GM19468 (cell line): ENCODE results near the gene RPSA.
"Not testable (repeated sequence)": the region's sequence is repeated elsewhere in the genome, so short reads cannot be mapped to it uniquely, and the experiment has no call there.

Experiments
- ATAC-seq: cut with Tn5 transposase; IDR thresholded peaks from one replicate; pipeline ENCODE4 v1.9.1; 2021; ENCODE audit warnings: mild to moderate bottlenecking, moderate library complexity, moderate number of reproducible peaks; ENCODE audit not compliant: unreplicated experiment; ENCODE audit errors: extremely low read depth

The RPSA gene

GRCh38 chr3:39418556-39419225, 12.2 kb downstream of the RPSA start:
- ATAC-seq, result not testable (repeated sequence)

- ATAC-seq, result no peak
Observed at GRCh38 chr3:39419742-39420315, 13.3 kb downstream of the RPSA start.

DNA sequence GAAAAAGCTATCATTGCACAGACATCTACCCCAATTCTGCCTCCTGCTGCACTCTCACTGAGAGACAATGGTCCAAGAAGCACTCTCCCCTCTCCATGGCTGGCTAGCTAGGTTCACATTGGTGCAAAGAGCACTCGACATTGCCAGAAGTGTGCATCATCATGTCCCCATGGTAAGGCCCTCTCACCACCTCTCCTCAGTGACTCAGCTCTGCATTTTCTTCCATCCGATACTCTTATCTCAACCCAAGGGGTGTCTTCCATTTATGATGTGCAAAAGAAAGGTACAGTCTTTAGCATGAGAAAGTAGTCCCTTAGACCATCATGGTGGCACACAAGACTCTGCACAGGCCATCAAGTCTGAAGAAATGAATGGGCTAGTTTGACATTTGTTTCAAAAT, 14.0 kb downstream of the RPSA start:
- ATAC-seq, result no peak

DNA sequence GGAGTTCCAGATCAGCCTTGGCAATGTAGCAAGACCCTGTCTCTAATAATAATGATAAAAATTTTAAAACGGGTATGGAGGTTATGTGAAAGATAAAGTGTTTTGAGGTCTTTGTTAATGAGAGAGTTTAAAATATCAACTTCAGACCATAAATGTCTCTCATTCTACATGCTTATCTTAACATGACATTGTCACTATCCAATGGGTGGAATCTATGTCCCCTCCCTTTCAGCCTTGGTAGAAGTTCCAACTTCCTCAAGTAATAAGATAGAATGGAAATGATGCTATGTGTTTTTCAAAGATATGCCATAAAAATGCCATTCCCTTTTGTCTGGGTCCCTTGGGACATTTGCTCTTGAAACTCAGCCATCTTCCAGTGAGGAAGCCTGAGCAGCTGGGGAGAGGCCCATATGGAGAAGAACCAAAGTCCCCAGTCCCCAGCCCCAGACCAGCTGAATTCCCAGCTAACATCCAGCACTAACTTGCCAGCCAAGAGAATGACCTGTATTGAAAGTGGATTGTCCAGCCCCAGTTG, 17.0 kb downstream of the RPSA start:
- no peak for ATAC-seq

DNA sequence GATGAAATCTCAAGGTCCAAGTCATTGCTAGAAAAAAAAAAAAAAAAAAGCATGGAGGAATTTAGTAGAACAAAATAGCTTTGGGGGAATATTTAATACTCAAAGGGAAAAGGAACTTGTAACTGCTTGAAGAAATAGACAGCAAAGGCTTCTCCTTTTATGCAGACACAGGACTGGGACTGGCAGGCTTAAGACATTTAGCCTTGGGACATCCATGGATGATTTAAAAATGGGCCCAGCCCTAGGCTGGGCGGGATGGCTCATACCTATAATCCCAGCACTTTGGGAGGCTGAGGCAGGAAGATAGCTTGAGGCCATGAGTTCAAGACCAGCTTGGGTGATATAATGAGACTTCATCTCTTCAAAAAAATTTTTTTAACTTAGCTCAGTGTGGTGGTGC, 19.8 kb downstream of the RPSA start:
- no peak for ATAC-seq

GRCh38 chr3:39427506-39427905, 21.0 kb downstream of the RPSA start:
- no peak for ATAC-seq

DNA sequence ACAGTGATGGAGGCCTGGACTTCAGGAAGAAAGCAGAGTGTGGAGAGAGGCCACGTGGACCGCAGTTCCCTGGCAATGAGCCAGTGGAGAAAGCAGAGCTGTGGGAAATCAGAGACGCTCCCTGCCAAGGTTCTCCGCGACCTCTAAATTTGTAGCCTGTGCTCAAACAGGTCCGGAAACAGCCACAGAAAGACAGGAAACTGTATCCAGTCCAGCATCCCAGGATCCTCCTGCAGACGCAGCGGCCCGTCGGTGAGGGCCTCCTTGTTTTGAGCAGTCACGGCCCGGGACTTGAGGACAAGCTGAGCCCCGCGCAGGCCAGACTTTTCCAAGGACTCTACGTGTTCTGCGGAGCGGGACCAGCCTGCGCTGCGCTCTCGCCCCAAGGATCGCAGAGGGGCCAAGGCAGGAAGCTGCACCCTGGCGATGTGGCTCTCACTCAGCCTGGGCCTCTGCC, 22.3 kb downstream of the RPSA start:
- no peak for ATAC-seq

- no peak for ATAC-seq
Observed at GRCh38 chr3:39429466-39429865, 22.9 kb downstream of the RPSA start.

- no peak for ATAC-seq
Observed at GRCh38 chr3:39432342-39432741, 25.8 kb downstream of the RPSA start.

DNA sequence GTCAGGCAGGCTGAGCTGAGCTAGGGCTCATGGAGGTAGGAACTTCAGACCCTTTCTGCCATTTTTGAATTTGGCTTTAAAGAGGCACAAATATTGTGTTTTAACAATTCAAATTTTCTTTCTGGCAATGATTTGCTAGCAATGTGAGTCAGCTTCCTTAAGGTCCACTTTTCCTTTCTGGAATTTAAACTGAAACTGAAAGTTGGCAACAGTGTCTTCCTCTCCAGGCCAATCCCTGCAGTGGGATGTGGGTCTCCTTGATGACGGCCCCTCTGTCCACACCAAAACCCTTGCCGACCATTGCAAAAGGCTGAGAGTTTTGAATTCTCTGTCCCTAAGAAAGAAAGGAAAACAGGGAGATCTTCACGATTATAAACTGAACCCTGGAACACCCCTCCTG, 27.1 kb downstream of the RPSA start:
- no peak for ATAC-seq

DNA sequence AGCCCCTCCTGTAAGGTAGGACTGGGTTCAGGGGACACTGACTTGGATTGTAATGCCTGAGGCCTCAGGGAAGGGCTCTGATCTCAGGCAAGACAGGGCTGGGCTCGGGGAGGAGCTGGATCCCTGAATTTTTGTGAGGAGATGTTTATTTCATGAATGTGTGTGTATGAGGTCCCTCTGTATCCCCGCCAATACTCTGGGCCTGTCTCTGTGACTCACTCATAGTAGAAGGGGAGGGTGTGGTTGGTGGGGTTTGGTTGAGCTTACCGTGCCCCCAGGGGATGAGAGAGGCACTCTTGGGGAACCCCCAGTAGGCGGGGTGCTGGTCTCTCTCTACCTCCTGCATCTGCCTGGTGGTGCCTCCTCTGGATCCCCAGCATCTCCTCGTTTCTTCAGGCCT, 28.1 kb downstream of the RPSA start:
- ATAC-seq, result no peak

GRCh38 chr3:39435006-39435748, 28.7 kb downstream of the RPSA start:
- no peak for ATAC-seq

DNA sequence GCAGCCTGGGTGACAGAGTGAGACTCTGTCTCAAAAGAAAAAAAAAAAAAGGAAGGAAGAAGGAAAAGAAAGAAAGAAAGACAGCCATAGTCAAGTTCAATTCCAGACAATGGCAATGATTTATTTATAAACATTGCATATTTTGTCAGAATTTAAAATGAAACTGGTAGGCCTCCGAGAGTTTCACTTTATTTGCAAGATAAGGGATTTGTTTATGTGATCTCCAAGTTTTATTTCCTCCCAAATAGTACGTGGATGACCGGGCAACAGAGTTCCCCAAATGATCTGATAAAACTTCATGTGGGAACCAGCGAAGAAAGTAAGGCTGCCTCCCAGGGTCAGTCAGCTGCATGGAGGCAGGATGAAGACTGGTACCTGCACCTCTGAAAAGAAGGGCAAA, 32.4 kb downstream of the RPSA start:
- ATAC-seq, result no peak

GRCh38 chr3:39440316-39440715, 33.8 kb downstream of the RPSA start:
- no peak for ATAC-seq

- ATAC-seq, result no peak
Observed at GRCh38 chr3:39443530-39443929, 37.0 kb downstream of the RPSA start.

DNA sequence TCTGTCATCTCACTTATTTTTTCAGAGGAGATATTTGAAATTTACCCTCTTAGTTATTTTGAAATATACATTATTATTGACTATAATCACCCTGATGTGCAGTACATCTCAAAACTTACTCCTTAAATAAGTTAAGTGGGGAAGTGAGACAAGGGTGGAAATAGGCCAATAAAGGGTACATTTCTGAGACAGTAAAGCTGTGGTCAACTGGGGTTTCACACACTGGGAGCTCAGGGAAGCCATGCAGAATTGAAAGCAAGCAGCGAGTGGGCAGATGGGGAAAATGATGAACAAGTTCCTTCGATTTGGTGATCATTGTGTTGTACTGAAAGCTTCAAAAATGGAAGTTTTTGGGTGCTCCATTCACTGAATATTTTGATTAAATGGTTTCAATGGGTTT, 39.4 kb downstream of the RPSA start:
- ATAC-seq, result no peak

GRCh38 chr3:39446444-39446843, 39.9 kb downstream of the RPSA start:
- ATAC-seq, result no peak

GRCh38 chr3:39447637-39448483, 41.3 kb downstream of the RPSA start:
- ATAC-seq, result peak; percentile 83

- no peak for ATAC-seq
Observed at GRCh38 chr3:39448506-39449233, 42.1 kb downstream of the RPSA start.

DNA sequence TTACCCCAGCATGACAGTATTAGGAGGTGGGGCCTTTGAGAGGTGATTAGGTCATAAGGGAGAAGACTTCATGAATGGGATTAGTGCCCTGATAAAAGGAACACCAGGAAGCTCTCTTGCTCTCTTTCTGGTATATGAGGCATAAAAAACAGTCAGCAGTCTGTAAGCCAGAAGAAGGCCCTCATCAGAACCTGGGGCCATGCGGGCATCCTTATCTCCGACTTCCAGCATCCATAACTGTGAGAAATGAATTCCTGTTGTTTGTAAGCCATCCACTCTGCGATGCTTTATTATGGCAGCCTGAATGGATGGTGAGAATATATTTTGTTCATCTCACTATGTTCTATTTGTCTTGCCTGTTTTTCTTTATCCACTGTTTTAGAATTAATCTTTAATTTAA, 43.3 kb downstream of the RPSA start:
- no peak for ATAC-seq
